Fibroblast of skin of left biceps (primary cell): ENCODE measurements around the gene RBM47.
A peak's percentile ranks its signal among the peaks of the same experiment; 100 is the strongest.
"Not testable (repeated sequence)": the region's sequence is repeated elsewhere in the genome, so short reads cannot be mapped to it uniquely, and the experiment has no call there.

Experiments
- DNase-seq, 2 experiments: peaks; one replicate each; pipeline ENCODE4 v3.0.0-alpha.2; 2013; ENCODE audit warnings: low read depth in 2 of 2

The RBM47 gene

GRCh38 chr4:40412388-40412787 is 217.3 kb downstream of the RBM47 start:
- no peak for DNase-seq

- peak; percentile 2 to 5 for DNase-seq
These were observed 219.8 kb downstream of the RBM47 start for GRCh38 chr4:40409835-40410234.

DNA sequence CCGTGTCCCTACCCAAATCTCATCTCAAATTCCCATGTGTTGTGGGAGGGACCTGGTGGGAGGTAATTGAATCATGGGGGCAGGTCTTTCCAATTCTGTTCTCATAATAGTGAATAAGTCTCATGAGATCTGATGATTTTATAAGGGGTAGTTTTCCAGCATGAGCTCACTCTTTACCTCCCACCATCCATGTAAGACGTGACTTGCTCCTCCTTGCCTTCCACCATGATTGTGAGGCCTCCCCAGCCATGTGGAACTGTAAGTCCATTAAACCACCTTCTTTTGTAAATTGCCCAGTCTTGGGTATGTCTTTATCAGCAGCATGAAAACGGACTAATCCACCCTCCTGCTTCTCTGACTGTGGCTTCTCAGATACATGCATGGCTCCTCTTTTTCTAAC is 222.2 kb downstream of the RBM47 start:
- DNase-seq: not testable (repeated sequence)

GRCh38 chr4:40406340-40406739 is 223.3 kb downstream of the RBM47 start:
- DNase-seq: no peak

GRCh38 chr4:40405193-40405592 is 224.5 kb downstream of the RBM47 start:
- DNase-seq: no peak

DNA sequence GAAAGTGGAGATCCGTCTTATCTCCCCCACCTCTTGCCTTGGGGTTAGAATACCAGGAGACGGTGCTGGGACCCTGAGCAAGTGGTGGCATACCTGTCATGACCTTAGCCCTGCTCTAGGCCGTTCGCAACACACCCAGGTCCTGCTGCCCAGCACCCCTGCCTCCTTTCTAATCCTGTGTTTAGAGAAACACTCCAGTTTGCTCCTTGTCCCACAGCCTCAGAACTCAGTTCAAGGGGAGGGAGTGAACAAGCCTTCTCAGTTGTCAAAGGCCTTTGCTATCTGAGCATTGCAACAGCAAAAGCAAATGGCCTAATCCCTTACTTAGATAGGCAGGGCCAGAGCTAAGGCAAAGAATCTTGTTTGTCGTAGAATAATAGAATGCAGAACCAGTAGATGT is 226.6 kb downstream of the RBM47 start:
- no peak for DNase-seq

GRCh38 chr4:40402556-40402955 is 227.1 kb downstream of the RBM47 start:
- no peak for DNase-seq

DNA sequence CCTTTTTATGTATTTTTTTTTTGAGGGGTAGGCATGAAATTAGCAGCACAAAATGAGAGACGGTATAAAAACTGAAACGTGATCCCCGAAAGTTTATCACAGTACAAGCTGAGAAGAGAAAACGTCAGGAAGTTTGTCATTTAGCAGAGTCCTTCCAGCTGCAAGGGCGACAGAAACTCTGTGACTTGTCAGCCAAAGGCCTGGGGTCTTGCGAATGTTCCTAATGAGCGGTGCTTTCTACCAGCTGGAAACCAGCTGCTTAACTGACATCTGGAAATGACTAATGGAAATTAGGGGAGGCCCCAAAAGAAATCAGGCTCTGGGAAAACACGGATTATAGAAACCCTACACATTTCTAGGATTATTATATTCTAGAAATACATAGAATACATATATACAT is 228.0 kb downstream of the RBM47 start:
- DNase-seq: no peak

DNA sequence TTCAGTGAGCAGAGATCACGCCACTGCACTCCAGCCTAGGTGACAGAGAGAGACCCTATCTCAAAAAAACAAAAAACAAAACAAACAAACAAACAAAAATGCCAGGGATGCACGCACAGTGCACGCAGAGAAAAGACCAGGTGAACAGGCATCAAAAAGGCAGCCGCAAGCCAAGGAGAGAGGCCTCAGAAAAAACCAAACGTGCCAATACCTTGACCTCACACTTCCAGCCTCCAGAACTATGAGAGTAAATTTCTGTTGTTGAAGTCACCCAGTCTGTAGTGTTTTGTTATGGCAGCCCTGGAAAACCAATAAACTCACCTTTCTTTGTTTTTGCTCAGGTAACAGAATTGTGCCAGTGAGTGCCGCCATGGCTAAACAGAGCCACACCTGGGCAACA is 228.6 kb downstream of the RBM47 start:
- DNase-seq: no peak

GRCh38 chr4:40399578-40399977 is 230.1 kb downstream of the RBM47 start:
- no peak for DNase-seq

DNA sequence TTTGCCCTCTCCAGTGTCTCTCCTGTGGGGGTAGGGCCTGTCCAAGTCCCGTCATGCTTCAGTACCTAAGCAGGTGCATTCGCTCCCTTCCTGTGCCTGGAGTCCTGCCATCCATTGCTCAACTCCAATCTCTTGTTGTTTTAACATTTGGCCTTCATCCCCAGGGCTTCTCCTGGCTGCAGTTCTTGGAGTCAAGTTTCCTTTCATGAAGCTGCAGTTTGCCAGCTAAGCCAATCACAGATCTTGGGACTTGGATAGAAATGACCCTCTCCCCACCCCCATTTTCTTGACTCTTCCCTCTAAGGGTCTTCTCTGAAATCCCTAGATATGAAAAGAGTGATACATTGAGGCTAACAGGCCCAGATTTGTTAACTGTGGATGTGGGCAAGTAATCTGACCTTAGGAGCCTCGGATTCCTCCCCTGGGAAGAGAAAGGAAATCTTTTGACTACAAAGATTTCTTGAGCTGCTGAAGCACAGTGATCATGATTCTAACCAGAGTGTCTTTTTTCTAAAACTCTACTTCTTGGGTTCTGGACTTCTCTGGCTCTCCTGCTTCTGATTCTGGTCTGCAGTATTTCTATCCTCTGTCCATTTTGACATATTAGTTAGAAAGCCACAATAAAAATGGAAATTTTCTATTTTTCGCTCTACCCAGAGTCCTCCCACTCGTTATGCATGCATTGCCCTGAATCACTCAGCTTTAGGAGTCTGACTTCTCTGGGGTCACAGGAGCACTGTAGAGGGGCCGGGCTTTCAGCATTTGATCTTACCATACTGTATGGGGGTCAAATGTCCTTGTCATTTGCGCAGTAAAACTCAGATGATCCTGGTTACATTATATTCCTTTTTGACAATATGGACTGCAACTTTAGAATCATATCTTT is 233.5 kb downstream of the RBM47 start:
- no peak for DNase-seq

GRCh38 chr4:40395166-40395900 is 234.3 kb downstream of the RBM47 start:
- no peak for DNase-seq

- no peak for DNase-seq
These were observed 235.4 kb downstream of the RBM47 start for GRCh38 chr4:40394236-40394635.

DNA sequence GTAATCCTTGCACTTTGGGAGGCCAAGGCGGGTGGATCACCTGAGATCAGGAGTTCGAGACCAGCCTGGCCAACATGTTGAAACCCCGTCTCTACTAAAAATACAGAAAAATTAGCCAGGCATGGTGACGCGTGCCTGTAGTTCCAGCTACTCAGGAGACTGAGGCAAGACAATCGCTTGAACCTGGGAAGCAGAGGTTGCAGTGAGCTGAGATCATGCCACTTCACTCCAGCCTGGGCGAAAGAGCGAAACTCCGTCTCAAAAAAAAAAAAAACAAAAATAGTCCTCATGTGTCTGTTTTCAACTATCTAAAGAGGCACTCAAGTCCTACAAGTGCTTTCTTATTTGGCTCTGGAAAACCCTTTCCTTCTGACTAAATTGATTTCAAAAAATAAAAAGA is 237.4 kb downstream of the RBM47 start:
- not testable (repeated sequence) for DNase-seq

GRCh38 chr4:40389986-40390385 is 239.7 kb downstream of the RBM47 start:
- no peak for DNase-seq

GRCh38 chr4:40388239-40388638 is 241.4 kb downstream of the RBM47 start:
- DNase-seq: no peak

GRCh38 chr4:40380647-40381046 is 249.0 kb downstream of the RBM47 start:
- DNase-seq: no peak

GRCh38 chr4:40379248-40379647 is 250.4 kb downstream of the RBM47 start:
- no peak for DNase-seq

DNA sequence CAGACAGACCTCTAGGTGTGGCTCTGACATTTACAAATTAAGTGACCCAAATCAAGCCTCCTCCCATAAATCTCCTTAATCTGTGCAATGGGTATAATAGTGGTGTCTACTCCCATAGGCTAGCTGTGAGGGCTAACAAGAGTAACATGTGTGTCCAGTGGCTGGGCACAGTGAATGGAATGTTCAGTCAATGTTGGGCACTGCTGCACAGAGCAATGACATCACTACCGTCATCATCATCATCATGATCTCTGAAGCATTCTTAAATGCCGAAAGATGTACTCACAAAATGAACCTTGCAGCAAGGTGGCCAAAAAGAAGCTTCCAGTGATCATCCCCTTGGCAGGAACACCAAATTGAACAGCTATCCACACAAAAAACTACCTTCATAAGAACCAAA is 251.0 kb downstream of the RBM47 start:
- no peak for DNase-seq

DNA sequence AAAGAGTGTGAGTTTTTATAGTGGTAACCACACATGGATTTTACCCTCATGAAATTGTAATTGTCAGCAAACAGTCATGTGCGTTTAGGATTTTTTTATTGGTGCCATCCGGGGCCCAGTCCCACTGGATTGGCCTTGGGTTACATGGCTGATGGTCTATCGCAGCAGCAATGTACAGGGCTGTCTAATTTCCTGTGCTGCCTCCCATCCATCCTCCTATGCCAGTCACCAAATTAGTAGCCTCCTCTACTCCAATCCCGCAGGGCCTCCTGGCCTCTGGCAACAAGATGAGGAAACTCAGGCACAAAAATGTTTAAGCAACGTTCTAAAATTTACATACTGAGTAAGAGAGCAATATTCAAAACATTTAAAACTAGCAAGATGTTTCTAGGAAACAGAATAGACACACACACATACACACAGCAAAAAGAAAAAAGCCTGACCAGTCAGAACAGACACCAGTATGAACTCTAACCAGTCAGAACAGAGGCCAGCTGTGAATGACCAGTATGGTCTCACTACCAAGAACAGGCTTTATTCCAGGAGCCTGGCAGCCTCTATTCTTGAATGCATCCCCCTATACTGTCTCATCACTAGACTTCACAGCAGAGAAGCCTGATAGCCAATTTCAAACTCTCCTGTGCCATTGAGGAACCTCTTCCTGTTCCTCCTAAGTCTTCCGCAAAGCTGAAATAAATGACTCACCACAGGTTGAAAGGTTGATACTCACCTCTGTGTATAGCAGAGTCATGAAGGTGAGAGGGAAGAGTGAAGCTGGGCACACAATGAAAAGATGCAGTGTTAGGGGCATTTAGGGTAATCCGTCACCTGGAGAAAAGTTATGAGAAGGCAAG is 251.9 kb downstream of the RBM47 start:
- no peak for DNase-seq

- DNase-seq: no peak
These were observed 254.0 kb downstream of the RBM47 start for GRCh38 chr4:40375620-40376019.

GRCh38 chr4:40375095-40375494 is 254.6 kb downstream of the RBM47 start:
- no peak for DNase-seq
